ENCODE measurements around the gene ZNF611. TPM values are rescaled to one million over a fixed set of nuclear protein-coding genes. Genes with fewer than 3 reads are reported as not detected.

Gene ZNF611
- total RNA-seq, 1 experiment from 2014 or later: 16.6 TPM

- Histone ChIP-seq H3K27me3 (ENCODE audit: control insufficient read depth, insufficient read depth, low read length) (no peaks in the 10 kb centered on the region), H3K9me3 (ENCODE audit: control insufficient read depth, insufficient read depth, low read depth, low read length) (no peaks in the 10 kb centered on the region), H3K36me3 (ENCODE audit: control insufficient read depth, insufficient read depth, low read length) (no peaks in the 10 kb centered on the region), H3K4me1 (ENCODE audit: control insufficient read depth, insufficient read depth, low read length) (peaks cover 8% of the 10 kb centered on the region), H3K27ac (ENCODE audit: low read length) (peak overlapping the region; percentile 93), H3K4me3 (ENCODE audit: low read depth in 2 of 2, low read length in 2 of 2) (peak overlapping the region; percentile 83 to 91)
- in situ Hi-C loops (cut with HindIII; ENCODE audit: low pct_unique_long_range_greater_than_20kb, low sequenced_read_pairs) (no loop called here), intact Hi-C loops (cut with micrococcal nuclease; ENCODE audit: unreplicated experiment) (no loop called here)
- no peak for DNase-seq (ENCODE audit: low read depth, low spot score)
- TF ChIP-seq POLR2AphosphoS5 (IDR thresholded peaks at IDR 0.05; ENCODE audit: low read depth, low read length) (no peak), CTCF (IDR thresholded peaks at IDR 0.05) (no peak), TCF7L2 (IDR thresholded peaks at IDR 0.05; ENCODE audit: low read depth, low read length) (no peak), SIN3A (IDR thresholded peaks at IDR 0.05; ENCODE audit: borderline replicate concordance, insufficient read depth, low read depth, low read length) (no peak)
- TF ChIP-seq, protein P1, sequence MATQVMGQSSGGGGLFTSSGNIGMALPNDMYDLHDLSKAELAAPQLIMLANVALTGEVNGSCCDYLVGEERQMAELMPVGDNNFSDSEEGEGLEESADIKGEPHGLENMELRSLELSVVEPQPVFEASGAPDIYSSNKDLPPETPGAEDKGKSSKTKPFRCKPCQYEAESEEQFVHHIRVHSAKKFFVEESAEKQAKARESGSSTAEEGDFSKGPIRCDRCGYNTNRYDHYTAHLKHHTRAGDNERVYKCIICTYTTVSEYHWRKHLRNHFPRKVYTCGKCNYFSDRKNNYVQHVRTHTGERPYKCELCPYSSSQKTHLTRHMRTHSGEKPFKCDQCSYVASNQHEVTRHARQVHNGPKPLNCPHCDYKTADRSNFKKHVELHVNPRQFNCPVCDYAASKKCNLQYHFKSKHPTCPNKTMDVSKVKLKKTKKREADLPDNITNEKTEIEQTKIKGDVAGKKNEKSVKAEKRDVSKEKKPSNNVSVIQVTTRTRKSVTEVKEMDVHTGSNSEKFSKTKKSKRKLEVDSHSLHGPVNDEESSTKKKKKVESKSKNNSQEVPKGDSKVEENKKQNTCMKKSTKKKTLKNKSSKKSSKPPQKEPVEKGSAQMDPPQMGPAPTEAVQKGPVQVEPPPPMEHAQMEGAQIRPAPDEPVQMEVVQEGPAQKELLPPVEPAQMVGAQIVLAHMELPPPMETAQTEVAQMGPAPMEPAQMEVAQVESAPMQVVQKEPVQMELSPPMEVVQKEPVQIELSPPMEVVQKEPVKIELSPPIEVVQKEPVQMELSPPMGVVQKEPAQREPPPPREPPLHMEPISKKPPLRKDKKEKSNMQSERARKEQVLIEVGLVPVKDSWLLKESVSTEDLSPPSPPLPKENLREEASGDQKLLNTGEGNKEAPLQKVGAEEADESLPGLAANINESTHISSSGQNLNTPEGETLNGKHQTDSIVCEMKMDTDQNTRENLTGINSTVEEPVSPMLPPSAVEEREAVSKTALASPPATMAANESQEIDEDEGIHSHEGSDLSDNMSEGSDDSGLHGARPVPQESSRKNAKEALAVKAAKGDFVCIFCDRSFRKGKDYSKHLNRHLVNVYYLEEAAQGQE (IDR thresholded peaks at IDR 0.05; ENCODE audit: insufficient read depth in 1 of 2, low read depth in 2 of 2, low read length in 1 of 2): no peak
- ChIA-PET POLR2A (no interaction called here), CTCF (no interaction called here)
- ATAC-seq: no peak
- no TSS peak for BruUV-seq (replicated peaks)
Measured at GRCh38 chr19:52691215-52691610, 43.6 kb downstream of the ZNF611 start.

DNA sequence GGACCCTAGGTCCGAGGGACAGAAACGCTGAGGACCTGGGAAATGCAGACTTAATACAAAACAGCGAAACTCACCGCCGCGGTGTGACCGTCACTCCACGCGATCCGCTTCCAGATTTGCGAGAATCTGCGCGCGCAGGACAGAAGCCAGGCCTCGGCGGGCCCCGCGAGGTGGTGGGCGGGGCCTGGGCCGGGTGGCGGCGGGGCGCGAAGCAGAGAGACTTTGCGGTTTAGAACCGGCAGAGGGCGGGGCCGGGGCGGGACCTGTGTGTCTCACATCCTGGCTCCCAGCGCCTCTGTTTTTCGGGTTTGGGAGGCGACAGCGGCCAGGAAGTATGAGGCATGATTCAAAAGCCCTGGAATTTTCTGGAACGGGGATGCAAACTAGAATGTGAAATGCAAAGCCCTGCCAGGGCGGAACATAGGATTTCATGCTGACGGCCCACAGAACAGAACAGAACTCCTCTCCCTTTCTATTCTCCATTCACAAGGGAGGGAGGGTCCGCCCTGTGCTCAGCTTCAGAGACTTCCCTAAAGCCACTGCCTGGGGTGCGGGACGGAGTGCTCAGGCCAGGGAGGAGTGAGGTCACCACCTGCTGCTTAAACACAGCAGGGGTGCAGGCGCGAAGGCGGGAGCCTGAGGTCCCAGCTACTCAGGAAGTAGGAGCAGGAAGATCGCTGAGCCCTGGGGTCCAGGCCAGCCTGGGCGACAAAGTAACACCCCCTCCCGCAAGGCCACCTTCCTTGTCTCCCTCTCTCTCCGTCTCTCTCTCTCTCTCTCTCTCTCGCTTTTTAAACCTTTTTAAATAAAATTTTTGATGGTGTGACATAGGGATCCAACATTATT, 44.3 kb downstream of the ZNF611 start:
- in situ Hi-C loops (cut with HindIII; ENCODE audit: low pct_unique_long_range_greater_than_20kb, low sequenced_read_pairs): no loop called here
- peak; percentile 98 for ATAC-seq
- ChIA-PET POLR2A (no interaction called here), CTCF (no interaction called here)
- Histone ChIP-seq H3K36me3 (ENCODE audit: control insufficient read depth, insufficient read depth, low read length) (no peaks in the 10 kb centered on the region), H3K9me3 (ENCODE audit: control insufficient read depth, insufficient read depth, low read depth, low read length) (no peaks in the 10 kb centered on the region), H3K4me3 (ENCODE audit: low read depth in 2 of 2, low read length in 2 of 2) (peak overlapping the region; percentile 83 to 91), H3K4me1 (ENCODE audit: control insufficient read depth, insufficient read depth, low read length) (peaks cover 8% of the 10 kb centered on the region), H3K27ac (ENCODE audit: low read length) (peak overlapping the region; percentile 93), H3K27me3 (ENCODE audit: control insufficient read depth, insufficient read depth, low read length) (no peaks in the 10 kb centered on the region)
- BruUV-seq (replicated peaks): TSS peak; percentile 95
- intact Hi-C loops (cut with micrococcal nuclease; ENCODE audit: unreplicated experiment): no loop called here
- peak; percentile 79 for TF ChIP-seq POLR2AphosphoS5 (IDR thresholded peaks at IDR 0.05; ENCODE audit: low read depth, low read length)
- TF ChIP-seq SIN3A (IDR thresholded peaks at IDR 0.05; ENCODE audit: borderline replicate concordance, insufficient read depth, low read depth, low read length): no peak; the same call in 1 of the 2 replicates
- DNase-seq (ENCODE audit: low read depth, low spot score): peak; percentile 45

DNA sequence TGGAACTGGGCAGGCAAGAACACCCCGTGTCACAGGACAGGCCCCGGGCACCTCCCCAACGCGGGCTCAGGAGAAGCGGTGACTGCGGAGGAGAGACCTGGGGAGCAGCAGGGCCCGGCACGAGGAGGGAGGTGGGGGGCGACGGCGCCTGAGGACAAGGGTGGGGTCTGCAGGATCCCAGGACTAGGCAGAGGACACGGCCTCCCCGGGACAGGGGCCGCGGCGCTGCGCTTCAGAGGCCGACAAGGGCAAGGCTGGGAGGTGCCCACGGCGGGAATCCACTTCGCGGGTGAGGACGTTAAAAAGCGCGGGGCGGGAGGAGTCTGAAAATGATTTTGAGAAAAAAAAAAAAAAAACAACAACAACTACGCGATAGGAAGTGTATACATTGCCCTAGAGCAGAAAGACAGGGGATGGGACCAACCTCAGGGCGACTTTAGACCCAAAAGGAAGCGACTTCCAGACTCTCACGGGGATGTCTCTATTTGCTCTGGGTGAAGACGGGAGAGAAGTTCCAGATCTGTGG, 44.9 kb downstream of the ZNF611 start:
- BruUV-seq (replicated peaks): no TSS peak
- ChIA-PET CTCF (no interaction called here), POLR2A (no interaction called here)
- intact Hi-C loops (cut with micrococcal nuclease; ENCODE audit: unreplicated experiment) (no loop called here), in situ Hi-C loops (cut with HindIII; ENCODE audit: low pct_unique_long_range_greater_than_20kb, low sequenced_read_pairs) (no loop called here)
- H3K27ac ChIP-seq (ENCODE audit: low read length): peak overlapping the region; percentile 93
- peak; percentile 55 for ATAC-seq
- H3K36me3 ChIP-seq (ENCODE audit: control insufficient read depth, insufficient read depth, low read length): no peaks in the 10 kb centered on the region
- DNase-seq (ENCODE audit: low read depth, low spot score): no peak
- peak overlapping the region; percentile 83 to 91 for H3K4me3 ChIP-seq (ENCODE audit: low read depth in 2 of 2, low read length in 2 of 2)
- no peaks in the 10 kb centered on the region for H3K9me3 ChIP-seq (ENCODE audit: control insufficient read depth, insufficient read depth, low read depth, low read length)
- peaks cover 8% of the 10 kb centered on the region for H3K4me1 ChIP-seq (ENCODE audit: control insufficient read depth, insufficient read depth, low read length)
- TF ChIP-seq TCF7L2 (IDR thresholded peaks at IDR 0.05; ENCODE audit: low read depth, low read length): no peak
- TF ChIP-seq SIN3A (IDR thresholded peaks at IDR 0.05; ENCODE audit: borderline replicate concordance, insufficient read depth, low read depth, low read length): no peak
- TF ChIP-seq, protein P1 (IDR thresholded peaks at IDR 0.05; ENCODE audit: insufficient read depth in 1 of 2, low read depth in 2 of 2, low read length in 1 of 2): no peak
- TF ChIP-seq POLR2AphosphoS5 (IDR thresholded peaks at IDR 0.05; ENCODE audit: low read depth, low read length): no peak
- no peak for TF ChIP-seq CTCF (IDR thresholded peaks at IDR 0.05)
- H3K27me3 ChIP-seq (ENCODE audit: control insufficient read depth, insufficient read depth, low read length): no peaks in the 10 kb centered on the region
